ENCODE results near the gene MRPS24. TPM values are rescaled to one million over a fixed set of nuclear protein-coding genes. Genes with fewer than 3 reads are reported as not detected.

Gene MRPS24
- total and polyA plus RNA-seq, 2 donors = 80.5 to 107 TPM

Other genes with a start within 250 kb of the MRPS24 start
- gene COA1, start 140.0 kb downstream of the MRPS24 start, total RNA-seq = 71.5 TPM
- gene COA1, start 140.0 kb downstream of the MRPS24 start, polyA plus RNA-seq = 89.2 TPM
- 42.3 TPM for gene BLVRA, start 110.8 kb downstream of the MRPS24 start, total RNA-seq
- gene BLVRA, start 110.8 kb downstream of the MRPS24 start, polyA plus RNA-seq = 95.4 TPM
- 12.2 TPM for gene URGCP, start 37.1 kb upstream of the MRPS24 start, total RNA-seq
- gene URGCP, start 37.1 kb upstream of the MRPS24 start, polyA plus RNA-seq = 14.6 TPM
- 6.7 TPM for gene UBE2D4, start 56.9 kb upstream of the MRPS24 start, total RNA-seq
- gene UBE2D4, start 56.9 kb upstream of the MRPS24 start, polyA plus RNA-seq = 10.2 TPM
- gene SPDYE1, start 128.4 kb upstream of the MRPS24 start, total RNA-seq = not detected
- not detected for gene SPDYE1, start 128.4 kb upstream of the MRPS24 start, polyA plus RNA-seq
- 113 TPM for gene DBNL, start 175.2 kb upstream of the MRPS24 start, total RNA-seq
- 116 TPM for gene DBNL, start 175.2 kb upstream of the MRPS24 start, polyA plus RNA-seq
- 31.0 TPM for gene PGAM2, start 196.1 kb upstream of the MRPS24 start, total RNA-seq
- 5.7 TPM for gene PGAM2, start 196.1 kb upstream of the MRPS24 start, polyA plus RNA-seq
- 20.6 TPM for gene POLM, start 213.0 kb upstream of the MRPS24 start, total RNA-seq
- 38.6 TPM for gene POLM, start 213.0 kb upstream of the MRPS24 start, polyA plus RNA-seq
- 57.4 TPM for gene AEBP1, start 234.8 kb upstream of the MRPS24 start, total RNA-seq
- gene AEBP1, start 234.8 kb upstream of the MRPS24 start, polyA plus RNA-seq = 126 TPM